AG09319 (cell line): ENCODE measurements around the gene SHISA4.
A peak's percentile ranks its signal among the peaks of the same experiment; 100 is the strongest.

Experiments used
- DNase-seq: peaks from one replicate; pipeline ENCODE4 v3.0.0-alpha.2; 2010; ENCODE audit warnings: low read depth; ENCODE audit errors: extremely low read depth
- CTCF ChIP-seq: IDR thresholded peaks from 2 replicates; pipeline ENCODE4 v1.5.1; 2011; ENCODE audit warnings: low read depth, mild to moderate bottlenecking, inconsistent platforms, low read length, moderate library complexity

The SHISA4 gene

GRCh38 chr1:201883266-201883665 is 5.4 kb upstream of the SHISA4 start:
- no peak for DNase-seq
- no peak for TF ChIP-seq CTCF

GRCh38 chr1:201883786-201884185 is 4.9 kb upstream of the SHISA4 start:
- DNase-seq = peak; percentile 32

DNA sequence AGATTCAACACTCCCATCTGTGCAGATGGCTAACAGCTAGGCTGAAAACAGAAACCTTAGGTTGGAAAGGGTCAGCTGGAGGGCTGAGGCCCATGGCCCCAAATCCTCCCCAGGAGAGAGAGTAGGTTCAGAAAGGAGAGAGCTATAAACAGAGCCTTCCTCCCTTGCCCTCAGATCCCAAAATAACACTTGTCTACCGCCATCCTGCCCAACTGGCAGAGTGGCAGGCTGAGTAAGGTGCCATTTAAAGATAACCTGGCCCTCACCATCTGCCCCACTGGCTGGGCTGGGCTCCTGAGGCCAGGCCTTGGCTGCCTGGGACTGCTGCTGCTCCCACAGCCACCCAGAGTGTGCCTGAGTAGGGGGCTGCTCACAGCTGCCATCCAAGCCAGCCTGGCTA is 4.3 kb upstream of the SHISA4 start:
- DNase-seq = no peak
- no peak for TF ChIP-seq CTCF

More at GRCh38 chr1:201883786-201884185, 4.9 kb upstream of the SHISA4 start:
- no peak for TF ChIP-seq CTCF

DNA sequence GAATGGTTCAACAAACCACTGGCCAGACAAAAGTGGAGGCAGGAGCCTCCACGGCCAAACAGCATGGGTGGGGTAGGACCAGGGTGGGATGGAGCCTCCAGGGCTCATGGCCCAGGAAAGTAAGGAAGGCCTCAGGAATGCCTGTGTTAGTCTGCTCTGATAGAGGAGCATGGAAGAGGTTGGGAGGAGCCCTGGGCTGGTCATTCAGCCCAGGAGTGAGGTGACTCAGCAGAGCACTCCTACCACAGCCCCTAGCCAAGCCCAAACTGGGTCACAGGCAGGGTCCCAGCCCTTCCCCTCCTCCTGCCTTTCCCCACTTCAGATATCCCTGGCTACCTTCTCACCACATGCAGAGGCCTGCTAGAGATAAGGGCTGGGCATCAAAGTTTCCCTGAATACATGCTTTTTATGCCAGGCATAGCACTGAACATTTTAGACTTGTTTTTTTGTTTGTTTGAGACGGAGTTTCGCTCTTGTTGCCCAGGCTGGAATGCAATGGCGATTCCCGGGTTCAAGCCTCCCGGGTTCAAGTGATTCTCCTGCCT is 3.1 kb upstream of the SHISA4 start:
- no peak for DNase-seq
- no peak for TF ChIP-seq CTCF

DNA sequence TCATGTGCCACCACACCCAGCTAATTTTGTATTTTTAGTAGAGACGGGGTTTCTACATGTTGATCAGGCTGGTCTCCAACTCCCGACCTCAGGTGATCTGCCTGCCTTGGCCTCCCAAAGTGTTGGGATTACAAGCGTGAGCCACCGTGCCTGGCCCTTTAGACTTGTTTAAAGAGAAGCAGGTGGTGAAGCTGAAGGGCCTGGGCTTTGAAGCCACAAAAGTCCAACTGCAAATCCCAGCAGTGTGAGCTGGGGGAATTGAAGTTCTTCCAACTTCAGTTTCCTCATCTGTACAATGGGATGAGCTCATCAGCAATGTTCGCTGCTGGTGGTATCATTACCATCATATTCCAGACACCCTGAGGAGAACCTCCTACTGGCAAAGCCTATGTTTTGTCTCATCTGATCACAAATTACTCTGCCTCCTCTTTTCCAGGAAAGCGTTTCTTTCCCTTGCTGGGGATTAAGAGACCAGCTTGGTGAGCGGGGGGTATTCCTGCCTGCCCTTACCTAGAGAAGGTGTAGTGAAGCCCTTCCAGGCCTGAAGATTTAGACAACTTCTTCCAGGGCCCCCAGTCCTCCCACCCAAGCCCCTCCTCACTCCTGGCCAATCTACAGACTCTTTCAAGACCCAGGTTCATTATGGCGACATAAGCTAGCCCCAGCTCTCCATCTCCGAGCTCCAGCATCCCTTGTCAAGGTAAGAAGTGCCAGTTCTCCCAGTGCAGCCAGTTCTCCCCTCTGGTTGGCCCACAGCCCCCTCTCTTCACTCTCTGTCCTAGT is 2.4 kb upstream of the SHISA4 start:
- DNase-seq = no peak
- no peak for TF ChIP-seq CTCF

DNA sequence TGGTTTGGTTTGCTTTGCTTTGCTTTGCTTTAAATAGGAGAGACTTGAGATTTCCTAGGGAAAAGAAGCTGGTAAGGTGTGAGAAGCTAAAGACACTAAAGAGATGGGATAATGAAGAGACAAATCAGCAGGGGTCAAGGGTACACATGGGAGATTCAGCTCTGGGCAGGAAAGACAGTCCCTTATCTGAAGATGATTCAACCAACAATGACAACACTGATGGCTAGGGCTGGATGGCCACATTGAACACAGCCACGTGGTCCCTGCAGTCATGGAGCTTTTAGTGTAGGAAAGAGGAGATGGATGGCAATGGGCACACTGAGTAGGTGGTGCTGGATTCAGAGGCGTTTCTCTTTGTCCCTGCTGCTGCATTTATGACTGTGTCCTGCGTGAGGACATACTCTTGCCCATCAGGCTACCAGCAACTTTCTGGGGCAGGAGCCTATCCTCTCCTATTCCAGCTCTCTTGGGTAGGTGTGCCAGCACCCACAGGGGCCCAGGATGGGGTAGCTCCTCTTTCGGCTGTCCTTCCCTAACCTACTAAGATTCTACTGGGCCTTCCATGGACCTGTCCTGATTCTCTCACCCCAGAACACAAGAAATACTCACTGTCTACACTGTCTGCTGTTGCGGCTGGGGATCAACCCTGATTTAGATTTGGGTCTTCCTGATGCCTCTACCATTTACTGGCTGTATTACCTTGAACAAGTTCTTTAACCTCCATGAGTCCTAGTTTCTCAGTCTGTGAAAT is 1.4 kb upstream of the SHISA4 start:
- no peak for DNase-seq
- no peak for TF ChIP-seq CTCF
